HG03060 (cell line): Measurements from ENCODE around the gene ATP1A2.

Experiments
- ATAC-seq: cut with Tn5 transposase; IDR thresholded peaks from one replicate; pipeline ENCODE4 v1.9.1; 2021; ENCODE audit warnings: low read depth, moderate number of reproducible peaks; ENCODE audit not compliant: unreplicated experiment

Gene ATP1A2

GRCh38 chr1:160167580-160167979 lies 52.0 kb downstream of the ATP1A2 start:
- ATAC-seq = no peak

GRCh38 chr1:160168016-160168415 lies 52.5 kb downstream of the ATP1A2 start:
- ATAC-seq = no peak

GRCh38 chr1:160168609-160169369 lies 53.2 kb downstream of the ATP1A2 start:
- no peak for ATAC-seq

- peak; percentile 42 for ATAC-seq
These were observed 54.2 kb downstream of the ATP1A2 start for GRCh38 chr1:160169553-160170399.

- ATAC-seq = no peak
These were observed 55.8 kb downstream of the ATP1A2 start for GRCh38 chr1:160171354-160171753.

- no peak for ATAC-seq
These were observed 56.4 kb downstream of the ATP1A2 start for GRCh38 chr1:160171980-160172379.

GRCh38 chr1:160177231-160177630 lies 61.7 kb downstream of the ATP1A2 start:
- no peak for ATAC-seq

GRCh38 chr1:160177667-160178066 lies 62.1 kb downstream of the ATP1A2 start:
- ATAC-seq = no peak

- ATAC-seq = no peak
These were observed 63.2 kb downstream of the ATP1A2 start for GRCh38 chr1:160178731-160179130.

GRCh38 chr1:160179336-160179735 lies 63.8 kb downstream of the ATP1A2 start:
- no peak for ATAC-seq

GRCh38 chr1:160186246-160186645 lies 70.7 kb downstream of the ATP1A2 start:
- ATAC-seq = no peak

GRCh38 chr1:160186729-160187128 lies 71.2 kb downstream of the ATP1A2 start:
- no peak for ATAC-seq

- no peak for ATAC-seq
These were observed 71.8 kb downstream of the ATP1A2 start for GRCh38 chr1:160187407-160187806.

- no peak for ATAC-seq
These were observed 72.8 kb downstream of the ATP1A2 start for GRCh38 chr1:160188341-160188740.

GRCh38 chr1:160189649-160190625 lies 74.4 kb downstream of the ATP1A2 start, which contains the start of gene CASQ1:
Gene CASQ1 (plus strand): TSS chr1:160190575. CDS start chr1:160190752, 177 bp downstream.
- no peak for ATAC-seq

- no peak for ATAC-seq
These were observed 76.2 kb downstream of the ATP1A2 start for GRCh38 chr1:160191756-160192155.

GRCh38 chr1:160192234-160192633 lies 76.7 kb downstream of the ATP1A2 start:
- no peak for ATAC-seq
